NCI-H345 treated with DMSO at 0.1 percent for 48 hours (cell line): ENCODE data around the gene ETFA.

Source experiments
- DNase-seq: peaks from one replicate; lab custom pipeline; 2025; ENCODE audit not compliant: unreplicated experiment; lab: John Stamatoyannopoulos, UW

Gene ETFA

DNA sequence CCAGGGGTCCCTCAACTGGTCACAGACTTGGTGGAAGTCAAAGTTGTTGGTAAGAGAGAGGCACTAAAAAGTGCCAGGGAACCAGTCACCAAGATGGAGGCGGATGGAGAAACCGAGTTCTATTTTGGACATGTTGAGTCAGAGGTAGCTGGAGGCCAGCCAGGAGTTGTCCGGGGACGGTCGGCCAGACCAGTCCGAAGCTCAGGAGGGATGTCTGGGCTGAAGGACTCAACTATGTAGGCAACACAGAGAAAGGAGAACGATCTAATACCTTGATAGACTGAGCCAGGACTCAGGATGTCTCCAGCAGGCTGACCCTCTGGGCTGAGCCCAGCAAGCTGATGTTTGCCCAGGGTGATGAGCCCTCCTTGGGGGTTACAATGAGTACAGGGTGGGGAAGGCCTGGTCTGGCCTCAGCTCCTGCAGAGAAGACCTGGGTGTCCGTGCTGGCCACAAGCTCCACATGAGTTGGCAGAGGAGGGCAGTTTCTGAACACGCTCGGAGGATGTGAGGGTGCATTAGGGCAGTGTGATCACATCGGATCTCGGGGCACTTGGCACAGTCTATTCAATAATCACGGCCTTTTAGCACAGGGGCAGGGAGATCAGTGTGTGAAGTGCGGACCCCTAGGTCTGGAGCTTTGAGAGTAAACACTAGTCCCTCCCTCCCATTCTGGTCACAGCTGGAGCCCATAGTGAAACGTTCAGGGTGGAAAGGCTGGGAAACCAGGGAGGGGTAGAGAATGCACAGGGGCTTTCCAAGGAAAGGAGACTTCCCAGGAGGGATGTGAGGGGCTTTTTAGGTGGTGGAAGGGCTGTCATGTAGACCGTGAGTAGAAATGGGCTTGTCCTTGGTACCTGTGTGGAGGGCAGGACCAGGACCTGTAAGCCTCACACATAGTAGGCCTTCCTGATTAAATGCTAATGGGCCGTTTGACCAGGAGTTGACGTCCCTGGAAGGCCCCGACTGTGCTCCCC lies 111.9 kb downstream of the ETFA start:
- no peak for DNase-seq

DNA sequence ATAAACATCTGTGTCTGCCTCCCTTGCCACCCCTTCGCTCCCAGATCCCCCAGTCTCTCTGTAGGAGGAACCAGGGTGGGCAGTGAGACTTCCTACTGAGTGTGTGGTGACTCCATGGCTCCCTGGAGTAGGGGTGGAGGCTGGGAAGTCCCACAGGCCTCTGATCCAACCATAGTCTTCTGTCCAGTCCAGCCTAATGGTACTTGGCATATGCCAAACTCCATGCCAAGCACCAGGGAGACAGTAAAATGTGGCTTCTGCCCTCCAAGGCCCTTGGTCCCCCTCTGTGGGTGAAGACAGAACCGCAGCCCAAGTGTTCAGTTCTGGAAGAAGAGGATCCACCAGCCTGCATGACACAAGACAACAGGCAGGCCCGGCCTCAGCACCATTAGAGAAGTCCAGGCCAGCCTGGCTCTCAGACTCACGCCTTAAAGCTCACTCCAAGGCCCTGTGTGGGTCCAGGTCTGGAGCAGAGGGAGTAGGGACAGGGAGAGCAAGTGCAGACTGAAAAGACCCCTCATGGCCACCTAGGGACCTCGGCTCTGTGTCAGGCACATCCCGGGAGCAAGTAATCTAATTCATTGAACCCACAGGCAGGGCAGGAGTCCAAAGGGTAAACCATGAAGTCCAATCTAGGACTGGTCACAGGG lies 112.7 kb downstream of the ETFA start:
- no peak for DNase-seq

DNA sequence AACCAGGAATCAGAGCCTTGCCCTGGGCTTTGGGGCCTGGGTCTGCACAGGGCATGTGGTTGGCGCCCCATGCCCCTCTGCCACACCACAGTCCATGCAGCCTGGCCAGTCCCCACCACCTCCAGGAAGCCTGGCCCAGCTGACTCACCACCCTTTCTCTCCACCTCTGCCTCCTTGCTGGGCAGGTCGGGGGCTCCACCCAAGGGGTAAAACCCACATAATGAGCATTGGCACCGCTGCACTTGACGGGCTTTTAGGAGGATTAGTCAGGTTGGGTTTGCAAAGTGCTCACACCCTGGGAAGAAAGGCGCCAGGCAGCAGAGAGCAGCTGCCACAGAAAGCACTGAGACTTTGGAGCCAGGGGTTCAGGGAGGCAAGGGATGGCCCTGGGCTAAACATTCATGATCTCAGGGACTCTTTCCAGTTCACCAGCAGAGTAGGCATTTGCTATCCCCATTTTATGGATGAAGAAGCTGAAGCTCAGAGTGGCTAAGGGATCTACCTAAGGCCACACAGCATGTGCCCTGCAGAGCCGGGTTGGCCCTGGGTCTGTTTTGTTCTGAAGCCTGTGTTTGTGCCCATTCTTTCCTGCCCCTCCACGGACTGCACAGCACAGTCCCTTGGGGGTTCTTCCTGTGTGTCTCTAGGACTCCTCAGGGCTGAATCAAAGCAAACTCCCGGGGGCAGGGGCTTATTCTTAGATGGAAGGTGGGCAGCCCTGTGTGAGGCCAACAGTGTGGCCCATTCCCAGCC lies 113.4 kb downstream of the ETFA start:
- DNase-seq, result no peak

DNA sequence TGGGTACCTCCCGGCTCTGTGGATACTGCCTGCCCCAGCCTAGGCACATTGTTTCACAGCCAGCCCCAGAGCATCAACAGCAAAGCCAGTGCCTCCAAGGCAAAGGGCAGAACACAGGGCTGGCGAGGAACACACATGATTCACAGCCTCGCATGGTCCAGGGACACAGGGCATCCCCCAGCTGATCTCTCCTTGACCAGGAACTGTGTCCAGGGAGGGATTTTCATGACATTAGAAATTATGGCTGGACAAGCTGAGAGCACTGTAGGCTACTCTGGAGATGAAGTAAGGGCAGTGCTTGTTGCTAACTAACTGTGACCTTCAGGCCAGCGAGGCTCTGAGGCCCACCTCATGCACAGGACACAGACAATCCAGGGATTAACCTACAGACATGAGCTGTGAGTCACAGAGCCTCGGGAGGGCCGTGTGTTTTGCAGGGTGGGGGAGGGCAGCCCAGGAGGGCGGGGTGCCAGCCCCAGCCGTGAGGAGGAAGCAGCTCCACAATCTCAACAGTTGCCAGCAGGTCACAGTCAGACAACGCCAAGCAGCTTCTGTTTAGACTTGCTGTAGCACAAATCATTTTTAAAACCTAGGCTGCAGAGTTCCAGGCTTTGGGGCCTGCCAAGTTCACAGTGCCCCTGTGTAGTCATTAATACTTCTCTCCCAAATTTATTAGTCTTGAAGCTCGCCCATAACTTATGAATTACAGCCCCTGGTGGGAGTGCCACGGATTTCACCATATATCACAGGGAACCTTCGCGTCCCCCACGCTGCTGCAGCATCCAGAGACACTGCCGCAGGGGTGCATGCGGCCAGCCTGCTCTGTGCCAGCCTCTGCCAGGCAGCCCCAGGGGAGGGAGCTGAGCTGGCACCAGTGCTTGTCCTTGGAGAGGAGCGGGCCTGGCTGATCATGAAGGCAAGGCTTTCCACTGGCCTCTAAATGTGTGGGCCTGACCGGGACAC lies 114.7 kb downstream of the ETFA start:
- no peak for DNase-seq

DNA sequence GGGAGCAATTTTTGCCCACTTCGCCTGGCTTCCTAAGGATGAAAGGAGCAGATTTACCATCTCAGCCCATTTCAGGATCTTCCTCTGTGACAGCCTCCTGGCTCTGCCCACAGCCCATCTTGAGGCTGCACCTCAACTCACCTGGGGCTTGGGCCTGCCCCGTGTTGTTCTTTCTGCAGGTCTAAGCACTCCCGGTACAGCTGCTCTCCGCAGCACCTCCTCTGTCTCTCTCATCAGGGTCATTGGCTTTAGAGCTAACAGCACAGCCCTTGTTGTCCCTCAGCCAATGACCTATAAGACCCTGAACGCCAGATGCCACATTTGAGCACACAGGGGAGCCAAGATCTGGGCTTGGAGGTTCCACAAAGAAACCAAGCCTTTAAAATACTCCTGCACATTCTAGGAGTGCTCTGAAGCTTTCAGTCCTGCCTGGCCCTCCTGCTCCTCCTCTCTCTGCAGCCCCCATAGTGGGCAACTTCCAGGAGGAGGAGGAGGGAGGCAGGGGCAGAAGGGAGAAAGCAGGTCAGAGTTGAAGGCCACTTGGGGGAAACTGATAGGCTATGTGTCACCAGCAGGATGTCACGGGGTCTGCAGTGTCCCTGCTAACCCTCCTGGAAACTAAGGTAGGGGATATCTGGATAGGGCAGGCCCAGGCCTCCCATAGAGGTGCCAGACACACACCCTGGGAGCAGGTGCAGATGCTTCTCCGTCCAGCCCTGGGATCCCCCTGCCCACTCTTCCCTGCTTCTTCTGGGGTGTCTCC lies 115.6 kb downstream of the ETFA start:
- no peak for DNase-seq

DNA sequence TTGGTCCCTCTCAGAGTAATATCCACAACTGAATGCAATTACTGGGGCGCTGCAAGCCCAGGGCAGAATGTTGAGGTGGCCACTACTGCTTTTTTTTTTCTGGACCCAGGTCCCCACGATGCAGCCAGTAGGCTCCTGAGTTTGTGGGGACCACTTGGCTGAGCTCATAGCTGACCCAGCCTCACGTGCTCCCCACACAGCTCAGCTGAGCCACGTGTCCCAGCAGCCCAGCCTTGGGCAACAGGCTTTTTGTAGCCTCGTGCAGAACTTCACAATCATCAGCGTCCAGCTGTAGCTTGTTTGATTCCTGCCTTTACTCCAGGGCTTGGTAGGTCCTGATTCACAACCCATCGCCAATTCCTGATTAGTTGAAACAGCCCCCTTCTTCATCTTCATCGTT lies 117.3 kb downstream of the ETFA start:
- DNase-seq, result no peak

DNA sequence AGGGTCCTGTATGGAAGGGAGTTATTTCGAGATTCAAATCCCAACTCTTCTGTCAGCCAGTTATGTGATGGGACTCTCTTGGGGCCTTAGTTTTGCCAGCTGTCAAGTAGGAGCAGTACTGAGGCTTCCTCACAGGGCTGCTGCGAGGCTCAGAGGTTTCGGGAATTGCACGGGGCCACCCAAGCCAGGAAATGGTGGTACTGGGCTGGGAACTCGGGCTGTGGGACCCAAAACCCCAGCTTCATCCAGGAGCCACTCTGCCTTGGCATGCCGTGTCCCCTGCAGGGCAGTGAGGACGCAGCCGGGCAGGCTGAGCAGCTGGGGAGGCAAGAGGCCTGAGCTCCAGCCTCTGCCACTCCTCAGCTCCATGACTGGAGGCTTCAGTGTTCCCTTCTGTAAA lies 118.6 kb downstream of the ETFA start:
- DNase-seq, result no peak

DNA sequence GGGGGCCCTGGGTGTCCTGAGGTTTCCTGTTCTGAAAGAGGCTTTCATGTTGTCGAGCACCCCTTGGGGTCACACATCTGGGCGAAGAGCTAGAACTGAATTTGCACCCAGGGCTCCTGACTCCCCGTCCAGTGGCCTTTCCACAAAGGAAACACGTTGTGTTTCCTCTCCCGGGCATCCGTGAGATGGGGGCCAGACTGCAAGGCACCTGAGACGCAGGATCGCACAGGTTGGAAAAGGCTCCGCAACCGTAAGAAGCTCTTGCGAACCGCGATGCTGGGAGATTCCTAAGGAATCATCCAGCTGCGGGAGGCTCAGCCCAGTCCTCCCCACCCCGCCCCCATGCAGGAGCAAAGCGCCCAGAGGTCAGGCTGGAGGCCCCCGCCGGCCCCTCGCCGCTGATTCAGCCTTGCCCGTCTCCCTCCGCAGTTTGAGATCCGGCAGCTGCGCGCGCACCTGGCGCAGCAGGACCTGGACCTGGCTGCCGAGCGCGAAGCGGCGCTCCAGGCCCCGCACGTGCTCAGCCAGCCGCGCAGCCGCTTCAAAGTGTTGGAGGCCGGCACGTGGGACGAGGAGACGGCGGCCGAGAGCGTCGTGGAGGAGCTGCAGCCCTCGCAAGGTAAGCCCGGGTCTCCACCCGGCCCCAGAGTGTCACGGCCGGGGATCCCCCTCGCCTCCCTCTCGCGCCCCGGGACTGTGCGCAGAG lies 119.6 kb downstream of the ETFA start:
- no peak for DNase-seq

DNA sequence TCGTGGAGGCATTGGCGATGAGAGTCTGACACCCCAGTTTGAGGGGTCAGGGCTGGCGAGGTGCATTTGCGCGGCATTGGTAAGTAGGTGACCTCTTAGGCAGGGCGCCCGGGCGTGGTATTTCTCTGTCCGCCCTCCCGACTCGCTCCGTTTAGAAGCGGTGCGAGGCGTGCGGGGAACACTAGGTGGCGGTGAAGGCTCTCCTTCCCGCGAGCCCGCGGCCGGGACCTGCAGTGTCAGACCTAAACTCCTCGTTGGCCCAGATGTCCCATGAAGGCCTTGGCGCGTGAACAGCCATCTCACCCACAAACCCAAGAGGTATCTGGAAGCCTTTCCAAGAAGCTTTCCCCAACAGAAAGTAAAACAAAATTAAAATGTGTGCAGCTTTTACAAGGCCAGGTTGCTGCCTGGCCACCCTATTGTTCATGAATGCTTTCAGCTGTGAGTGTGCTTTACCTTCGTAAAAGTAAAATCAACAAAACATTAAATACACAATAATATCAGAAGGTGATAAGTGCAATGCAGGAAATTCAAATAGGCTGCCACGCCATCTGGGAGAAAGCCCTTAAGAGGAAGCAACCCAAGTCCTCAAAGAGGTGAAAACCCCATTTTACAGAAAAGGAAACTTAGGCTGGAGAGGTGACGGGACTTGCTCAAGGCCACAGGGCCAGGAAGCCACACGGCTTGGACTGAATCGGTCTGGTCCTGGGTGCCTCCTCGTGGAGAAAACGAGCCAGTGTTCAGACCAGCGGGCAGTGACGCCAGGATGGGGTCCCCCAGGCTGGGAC lies 120.3 kb downstream of the ETFA start:
- peak; percentile 32 for DNase-seq

DNA sequence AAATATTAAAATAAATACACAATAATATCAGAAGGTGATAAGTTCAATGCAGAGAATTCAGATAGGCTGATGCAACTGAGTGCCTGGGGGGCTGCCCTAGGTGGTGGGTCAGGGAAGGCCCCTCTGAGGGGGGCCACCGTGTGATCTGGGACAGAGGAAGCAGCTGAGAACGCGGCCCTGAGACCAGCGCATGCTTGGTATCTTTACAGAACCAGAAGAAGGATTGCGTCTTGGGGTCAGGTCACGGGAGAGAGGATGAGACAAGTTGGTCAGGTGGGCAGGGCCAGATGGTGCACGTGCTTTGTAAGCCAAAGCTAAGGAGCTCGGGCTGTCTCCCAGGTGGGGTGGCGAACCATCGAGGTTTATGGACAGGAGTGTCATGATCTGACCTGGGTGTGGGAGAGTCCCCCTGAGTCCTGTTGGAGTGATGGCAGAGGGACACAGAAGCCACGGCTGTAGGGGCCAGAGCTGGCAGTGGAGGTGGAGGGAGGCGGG lies 121.2 kb downstream of the ETFA start:
- no peak for DNase-seq

DNA sequence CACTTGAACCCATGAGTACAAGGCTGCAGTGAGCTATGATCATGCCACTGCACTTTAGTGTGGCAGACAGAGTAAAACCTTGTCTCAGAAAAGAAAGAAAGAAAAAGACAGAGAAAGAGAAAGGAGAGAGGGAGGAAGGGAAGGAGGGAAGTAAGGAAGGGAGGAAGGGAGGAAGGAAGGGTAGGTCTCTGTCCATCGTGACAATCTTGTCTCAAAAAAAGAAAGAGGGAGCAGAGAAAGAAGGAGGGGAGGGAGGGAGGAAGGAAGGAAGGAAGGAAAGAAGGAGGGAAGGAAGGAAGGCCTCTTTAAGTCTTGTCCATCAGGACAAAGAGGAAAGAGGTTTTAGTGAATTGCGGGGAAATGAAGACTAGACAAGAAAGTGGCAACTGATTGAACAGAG lies 122.2 kb downstream of the ETFA start:
- DNase-seq, result no peak

DNA sequence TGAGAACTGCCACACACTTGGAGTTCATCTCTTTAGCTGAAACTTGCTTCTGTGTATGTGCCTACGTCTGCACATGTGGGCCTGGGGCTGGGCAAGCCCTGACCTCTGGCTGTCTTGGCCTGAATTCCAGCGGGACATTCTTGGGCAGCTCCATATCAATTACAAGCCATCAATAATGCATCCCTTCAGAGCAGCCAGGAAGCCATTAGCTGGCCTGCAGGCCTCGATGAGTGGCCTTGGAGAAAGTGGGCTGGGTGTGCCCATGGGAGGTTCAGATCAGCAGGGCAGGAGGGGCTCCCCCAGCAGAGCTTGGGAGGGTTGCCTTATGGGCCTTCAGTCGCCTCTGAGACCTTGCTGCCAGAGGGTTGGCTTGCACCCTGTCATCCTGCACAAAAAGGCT lies 124.1 kb downstream of the ETFA start:
- no peak for DNase-seq

DNA sequence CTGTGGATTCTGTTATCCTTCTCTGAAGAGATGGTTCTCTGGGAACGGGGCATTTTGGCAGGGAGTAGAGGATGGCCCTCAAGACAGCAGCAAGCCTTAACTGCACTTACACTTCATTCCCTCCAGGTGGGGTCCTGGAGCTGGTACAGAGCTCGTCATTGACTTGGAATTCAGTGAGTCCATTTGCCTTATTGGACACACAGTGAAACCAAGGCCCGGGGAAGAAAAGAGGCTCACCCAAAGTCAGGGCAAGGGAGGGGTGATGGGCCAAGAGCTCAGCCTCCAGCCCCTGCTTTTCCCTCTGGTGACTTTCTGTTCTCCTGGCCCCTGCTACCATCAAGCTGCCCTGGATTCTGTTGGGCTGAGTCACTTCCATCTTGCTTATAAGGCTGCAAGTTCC lies 125.6 kb downstream of the ETFA start:
- no peak for DNase-seq

DNA sequence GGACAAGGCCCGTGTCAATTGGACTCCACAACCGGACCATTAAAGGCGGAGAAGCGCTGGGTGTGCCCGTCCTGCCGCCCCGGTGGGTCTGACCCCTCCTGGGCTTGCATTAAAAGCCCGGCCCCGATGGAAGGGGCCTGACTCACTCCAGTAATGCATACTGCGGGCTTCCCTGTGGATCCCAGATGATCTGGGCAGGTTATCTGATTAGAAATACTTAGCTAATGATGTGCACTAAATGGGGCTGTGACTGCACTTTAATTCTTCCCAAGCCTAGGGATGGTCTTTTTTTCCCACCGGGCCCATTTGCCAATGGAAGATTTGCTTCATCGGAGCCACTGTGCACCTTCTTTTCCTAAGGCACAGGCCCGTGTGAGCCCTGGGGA lies 126.6 kb downstream of the ETFA start:
- no peak for DNase-seq

DNA sequence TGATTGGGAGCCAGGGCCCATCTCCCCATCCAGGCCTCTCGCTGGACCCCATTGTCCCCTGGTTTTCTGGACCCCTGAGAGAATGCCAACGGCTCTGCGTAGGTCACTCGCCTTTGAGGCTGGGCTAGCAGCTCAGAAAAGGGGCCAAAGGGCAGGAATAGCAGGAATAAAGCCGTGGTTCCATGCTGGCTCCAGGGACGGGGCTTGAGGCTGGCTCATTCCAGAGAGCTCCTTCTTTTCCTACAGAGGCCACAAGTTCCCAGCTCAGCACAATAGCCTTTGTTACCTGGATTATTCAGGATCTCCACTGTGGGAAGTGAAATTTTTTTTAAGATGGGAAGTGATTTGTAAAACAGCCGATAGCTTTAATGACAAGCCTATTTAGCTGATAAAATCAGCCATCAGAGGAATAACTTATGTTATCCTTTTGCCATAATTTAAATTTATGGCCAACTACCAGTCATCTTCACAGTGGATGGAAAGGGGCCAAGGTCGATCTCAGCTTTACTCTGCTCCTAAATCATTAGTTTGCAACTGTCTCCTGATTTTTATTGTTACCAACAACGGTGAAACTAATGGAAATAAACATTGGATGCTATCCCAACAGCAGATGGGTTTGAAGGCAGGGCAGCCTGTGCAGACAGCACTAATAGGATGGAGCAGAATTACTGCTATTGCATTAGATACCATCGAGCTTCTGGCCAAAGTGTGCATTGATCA lies 127.2 kb downstream of the ETFA start:
- DNase-seq, result no peak

DNA sequence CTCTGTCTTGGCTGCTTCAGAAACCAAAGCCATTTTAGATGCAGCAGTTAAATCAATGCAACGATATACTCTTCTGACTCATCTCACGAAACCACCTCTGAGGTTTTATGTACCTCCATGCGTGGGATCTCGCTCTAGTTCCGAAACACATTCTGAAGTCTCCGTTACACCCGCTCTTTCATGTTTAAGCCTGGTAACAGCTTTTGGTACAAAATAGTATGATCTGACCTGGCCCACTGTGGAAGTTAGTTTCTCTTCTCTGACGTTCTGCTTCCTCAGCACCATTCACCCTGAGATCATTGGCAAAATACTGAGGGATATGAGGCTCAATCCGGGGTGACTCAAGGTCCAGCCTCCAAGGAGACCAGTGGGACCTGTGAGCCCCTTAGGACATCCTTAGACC lies 129.6 kb downstream of the ETFA start:
- no peak for DNase-seq

DNA sequence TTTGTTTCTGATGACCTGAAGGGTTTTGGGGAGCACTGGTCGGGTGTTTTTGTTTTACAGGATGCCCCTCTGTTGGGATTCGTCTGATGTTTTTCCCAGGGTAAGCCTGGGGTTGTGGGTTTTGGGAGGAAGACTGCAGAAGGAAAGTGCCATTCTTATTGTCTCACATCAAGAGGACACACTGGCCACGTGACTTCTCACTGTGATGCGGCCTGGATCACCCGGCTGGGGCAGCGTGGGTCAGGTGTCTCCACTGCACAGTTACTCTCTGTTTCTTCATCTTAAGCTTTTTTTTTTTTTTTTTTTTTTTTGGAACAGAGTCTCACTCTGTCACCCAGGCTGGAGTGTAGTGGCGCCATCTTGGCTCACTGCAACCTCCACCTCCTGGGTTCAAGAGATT lies 130.9 kb downstream of the ETFA start:
- no peak for DNase-seq

DNA sequence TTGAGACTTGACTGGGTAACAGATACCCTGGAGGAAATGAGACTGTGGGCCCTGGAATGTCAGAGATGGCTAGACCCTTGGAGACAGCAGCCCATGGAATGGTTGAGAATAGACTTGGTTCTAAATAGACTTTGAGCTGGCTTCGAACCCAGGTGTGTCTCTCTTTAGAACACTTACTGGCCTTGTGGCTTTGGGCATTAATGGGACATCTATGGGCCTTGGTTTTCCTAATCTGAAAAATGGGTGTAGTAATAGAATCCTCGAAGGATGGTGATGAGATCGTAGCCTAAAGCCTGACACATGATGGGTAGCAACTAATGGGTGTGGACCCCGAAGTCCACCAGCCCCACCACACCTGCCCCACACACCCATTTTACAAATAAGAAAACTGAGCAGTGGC lies 132.2 kb downstream of the ETFA start:
- no peak for DNase-seq
